Right ventricle myocardium inferior (tissue), 1 donor: ENCODE results near the gene AIPL1. TPM values are rescaled to one million over a fixed set of nuclear protein-coding genes. Genes with fewer than 3 reads are reported as not detected.

Source experiments
- ATAC-seq: fragments of 200-7000 bp; cut with Tn5 transposase; one replicate; pipeline ENCODE4 v1.9.1; 2020; ENCODE audit warnings: mild to moderate bottlenecking, moderate library complexity
- DNase-seq: peaks from one replicate; pipeline ENCODE4 v3.0.0; 2021; ENCODE audit errors: missing footprints
- intact Hi-C: fragments of 100-400 bp; cut with DNase I; formaldehyde crosslinking; loops from one replicate; pipeline ENCODE4 v1.11.0; 2022
- total RNA-seq: library from RNA; stranded (reverse); fragmentation: NEBNext Ultra II Directional; extraction: Animal tissue kit (Norgen Biotek cat#: 25700); gene quantifications from one replicate; pipeline ENCODE4 v1.2.1, GENCODE V29; 2021
- donor health status: DM: no; HTN: yes; CAD: no; lungs with severe emphysema.

The AIPL1 gene
- total RNA-seq, 1 donor from 2014 or later = not detected

- no peak for ATAC-seq
- no peak for DNase-seq
- intact Hi-C loops = no loop called here
Measured at GRCh38 chr17:6388416-6388815, 46.5 kb downstream of the AIPL1 start.

GRCh38 chr17:6387858-6388257 lies 47.1 kb downstream of the AIPL1 start:
- ATAC-seq (no peak), DNase-seq (no peak)
- intact Hi-C loops = no loop called here

GRCh38 chr17:6387442-6387841 lies 47.5 kb downstream of the AIPL1 start:
- DNase-seq = no peak
- intact Hi-C loops = no loop called here
- ATAC-seq = no peak

GRCh38 chr17:6386041-6386630 lies 48.8 kb downstream of the AIPL1 start:
- intact Hi-C loops = no loop called here
- DNase-seq = no peak
- no peak for ATAC-seq

GRCh38 chr17:6384481-6384880 lies 50.4 kb downstream of the AIPL1 start:
- DNase-seq = no peak
- ATAC-seq = no peak
- intact Hi-C loops = no loop called here

- ATAC-seq (no peak), DNase-seq (no peak)
- intact Hi-C loops = no loop called here
Measured at GRCh38 chr17:6381526-6382465, 53.1 kb downstream of the AIPL1 start.

GRCh38 chr17:6380915-6381438 lies 53.9 kb downstream of the AIPL1 start:
- intact Hi-C loops = no loop called here
- ATAC-seq (no peak), DNase-seq (no peak)

- intact Hi-C loops = no loop called here
- DNase-seq (no peak), ATAC-seq (no peak)
Measured at GRCh38 chr17:6377906-6378305, 57.0 kb downstream of the AIPL1 start.

GRCh38 chr17:6376931-6377361 lies 58.0 kb downstream of the AIPL1 start:
- DNase-seq = no peak
- ATAC-seq = no peak
- intact Hi-C loops = no loop called here

GRCh38 chr17:6374761-6375312 lies 60.1 kb downstream of the AIPL1 start:
- DNase-seq (no peak), ATAC-seq (no peak)
- intact Hi-C loops = no loop called here

- intact Hi-C loops = no loop called here
- DNase-seq (no peak), ATAC-seq (no peak)
Measured at GRCh38 chr17:6374271-6374691, 60.6 kb downstream of the AIPL1 start.

Other genes with a start within 250 kb of the AIPL1 start
- gene PIMREG, start 9.3 kb upstream of the AIPL1 start, total RNA-seq = 0.60 TPM
- gene PITPNM3, start 121.4 kb upstream of the AIPL1 start, total RNA-seq = 0.46 TPM
- 5.1 TPM for gene KIAA0753, start 205.6 kb upstream of the AIPL1 start, total RNA-seq
- 52.9 TPM for gene TXNDC17, start 205.9 kb upstream of the AIPL1 start, total RNA-seq
- gene MED31, start 216.5 kb upstream of the AIPL1 start, total RNA-seq = 16.5 TPM
- gene C17orf100, start 216.6 kb upstream of the AIPL1 start, total RNA-seq = 0.92 TPM